ENCODE measurements around the gene SORCS2.

GRCh38 chr4:7564242-7564641, 371.9 kb downstream of the SORCS2 start:
- TF ChIP-seq POLR2AphosphoS5 (IDR thresholded peaks at IDR 0.05; ENCODE audit: borderline replicate concordance, low read depth, low read length) (no peak), EZH2 (IDR thresholded peaks at IDR 0.05) (no peak), FOXP2 (optimal IDR thresholded peaks at IDR 0.05; ENCODE audit: control extremely low read depth, extremely low read length, insufficient read depth) (no peak)

Measured in SK-N-MC (cell line).